Fibroblast of skin of left biceps (primary cell): ENCODE data around the gene SLC24A1.

Experiments
- DNase-seq, 2 experiments: peaks; one replicate each; pipeline ENCODE4 v3.0.0-alpha.2; 2013; ENCODE audit warnings: low read depth in 2 of 2

Gene SLC24A1

DNA sequence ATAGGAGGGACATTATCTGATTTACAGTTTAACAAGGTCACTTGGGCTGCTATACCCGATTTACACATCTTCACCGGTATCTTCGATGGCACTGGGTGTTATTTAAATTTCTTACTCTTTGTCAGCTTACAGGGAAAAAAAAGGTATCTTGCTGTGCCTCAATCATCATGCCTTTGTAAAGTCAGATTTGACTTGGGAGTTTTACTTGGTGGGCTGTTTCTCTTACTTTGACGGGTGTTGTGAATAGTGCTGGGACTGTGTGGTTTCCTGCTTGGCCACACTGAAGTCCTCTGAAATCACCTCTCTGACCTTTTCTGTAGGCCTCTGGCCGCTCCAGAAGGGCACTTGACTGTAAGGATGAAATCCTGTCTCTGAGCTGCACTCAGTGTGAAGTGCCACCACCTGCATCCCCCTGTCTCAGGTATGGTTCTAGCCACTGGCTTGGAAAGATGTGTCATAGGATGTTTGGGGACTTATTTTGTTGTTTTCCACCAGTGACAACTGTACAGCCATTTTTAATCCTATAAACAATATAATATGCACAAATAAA, 3.1 kb upstream of the SLC24A1 start:
- DNase-seq = no peak

DNA sequence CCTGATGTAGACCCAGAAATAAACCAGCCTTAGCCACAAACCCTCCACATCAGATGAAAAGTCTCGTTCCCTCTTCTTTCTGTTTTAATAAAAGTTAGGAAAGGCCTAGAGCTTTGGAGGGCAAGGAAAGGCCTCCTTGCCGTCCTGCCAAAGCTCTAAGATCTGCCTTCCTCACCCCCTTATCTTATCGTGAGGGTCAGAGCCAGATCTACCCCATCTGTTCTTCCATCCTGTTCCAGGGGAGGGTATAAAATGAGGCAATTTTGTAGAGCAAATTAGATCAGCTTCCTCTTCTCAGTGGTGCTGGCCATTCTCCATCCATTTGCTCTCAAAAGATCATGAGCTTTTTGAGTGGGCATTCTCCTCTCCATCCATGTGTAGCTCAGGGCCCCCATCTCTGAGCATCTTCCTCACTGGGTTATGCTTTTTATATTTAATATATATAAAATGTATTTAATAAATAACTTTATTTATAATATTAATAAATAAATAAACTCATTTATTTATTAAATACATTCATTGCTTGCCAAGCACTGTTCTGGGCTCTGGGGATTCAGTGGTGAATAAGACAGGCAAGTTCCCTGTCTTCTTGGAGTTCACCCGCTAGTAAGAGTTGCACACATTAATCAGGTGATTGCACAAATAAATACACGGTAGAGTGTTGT, 2.0 kb upstream of the SLC24A1 start:
- DNase-seq = no peak

DNA sequence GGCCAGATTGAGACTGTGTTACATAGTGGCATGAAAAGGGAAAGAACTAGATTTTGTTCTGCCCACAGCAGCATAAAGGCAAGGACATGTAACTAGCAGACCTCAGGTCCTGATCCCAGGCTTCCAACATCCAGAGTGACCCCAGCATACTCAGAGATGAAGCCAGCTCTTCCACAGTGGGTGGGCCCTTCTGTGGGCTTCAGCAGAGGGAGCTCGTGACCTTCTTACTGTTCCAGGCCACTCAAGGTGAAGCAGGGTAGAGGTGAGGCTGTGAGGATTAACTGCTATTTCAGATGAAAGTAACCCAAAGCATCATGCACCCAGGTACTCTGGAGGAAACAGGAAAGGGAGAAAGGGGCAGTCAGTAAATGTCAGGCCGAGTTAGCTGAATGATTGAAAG, 905 bp upstream of the SLC24A1 start:
- no peak for DNase-seq

DNA sequence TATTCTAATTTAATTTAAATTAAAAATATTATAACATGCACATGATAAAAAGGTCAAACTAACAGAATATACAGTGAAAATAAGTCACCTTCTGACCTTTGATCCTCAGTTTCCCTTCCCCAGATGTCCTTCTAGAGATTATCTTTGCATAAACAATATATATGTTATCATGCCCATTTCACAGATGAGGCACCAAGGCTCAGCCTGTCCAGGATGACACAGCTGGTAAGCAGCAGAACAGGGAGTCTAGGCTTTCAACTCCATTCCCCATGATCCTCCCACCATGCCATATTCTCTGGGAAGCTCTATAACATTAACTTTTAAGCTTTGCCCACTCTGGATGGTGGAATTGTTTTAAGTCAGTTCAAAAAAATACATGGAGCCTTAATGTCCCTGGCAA, 1.4 kb downstream of the SLC24A1 start:
- no peak for DNase-seq

DNA sequence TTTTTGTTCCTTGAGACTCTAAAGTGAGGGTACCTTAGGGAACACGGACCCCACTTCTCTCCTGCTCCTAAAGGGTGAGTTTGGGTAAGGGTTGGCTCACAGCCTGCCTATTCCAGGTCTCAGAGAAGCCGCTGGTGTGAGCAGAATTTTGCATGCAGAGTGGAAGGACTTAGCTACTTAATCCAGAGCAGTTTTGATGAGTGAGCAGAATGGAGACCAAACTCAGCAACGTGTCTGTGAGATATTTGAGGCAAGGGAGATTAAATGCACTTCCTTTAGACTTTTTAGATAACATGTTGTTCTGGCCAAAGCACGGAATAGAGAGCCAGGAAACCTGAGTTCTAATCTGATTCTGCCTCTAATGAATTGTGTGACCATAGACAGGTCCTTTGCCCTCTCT, 5.1 kb downstream of the SLC24A1 start:
- DNase-seq = no peak

DNA sequence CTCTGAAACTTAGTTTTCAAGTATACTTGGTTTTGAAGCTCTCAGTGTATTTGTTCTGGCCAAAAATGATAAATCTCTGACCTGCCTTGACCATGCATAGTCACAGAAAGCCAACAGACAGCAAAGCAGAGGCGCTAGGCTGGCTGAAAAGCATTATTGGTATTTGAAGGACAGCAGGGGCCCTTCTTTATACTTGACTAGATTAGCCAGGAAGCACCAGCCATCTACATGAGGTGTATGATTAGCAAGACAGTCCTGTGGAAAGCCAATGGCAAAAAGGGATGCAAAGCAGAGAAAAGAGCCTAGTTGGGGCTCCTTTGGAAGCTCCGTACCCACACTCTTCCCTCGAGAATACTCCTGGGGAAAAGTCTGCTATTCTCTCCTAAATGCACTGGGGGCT, 7.8 kb downstream of the SLC24A1 start:
- no peak for DNase-seq

DNA sequence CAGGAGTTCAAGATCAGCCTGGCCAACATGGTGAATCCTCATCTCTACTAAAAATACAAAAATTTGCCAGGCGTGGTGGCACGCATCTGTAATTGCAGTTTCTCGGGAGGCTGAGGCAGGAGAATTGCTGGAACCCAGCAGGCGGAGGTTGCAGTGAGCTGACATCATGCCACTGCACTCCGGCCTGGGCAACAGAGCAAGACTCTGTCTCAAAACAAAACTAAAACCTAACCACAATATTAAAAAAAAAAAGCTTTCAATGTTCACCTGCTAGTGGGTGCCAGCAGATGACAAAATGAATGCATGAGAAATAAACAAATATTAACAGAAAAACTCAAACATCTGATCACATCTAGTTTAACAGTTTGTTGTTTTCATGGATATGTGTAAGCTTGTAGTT, 9.0 kb downstream of the SLC24A1 start:
- DNase-seq = no peak

DNA sequence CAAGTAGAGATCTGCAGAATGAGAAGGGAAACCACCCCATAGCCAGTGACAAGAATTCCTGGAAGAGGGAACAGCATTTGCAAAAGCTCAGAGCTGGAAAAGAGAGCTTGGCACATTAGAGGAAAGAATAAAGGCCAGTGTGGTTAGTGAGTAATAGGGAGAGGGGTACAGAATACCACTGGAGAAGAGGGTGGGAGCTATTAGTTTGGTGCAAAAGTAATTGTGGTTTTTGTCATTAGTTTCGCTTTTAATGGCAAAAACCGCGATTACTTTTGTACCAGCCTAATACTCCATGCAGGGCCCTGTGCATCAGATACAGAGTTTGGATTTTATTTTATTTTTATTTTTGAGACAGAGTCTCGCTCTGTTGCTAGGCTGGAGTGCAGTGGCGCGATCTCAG, 9.8 kb downstream of the SLC24A1 start:
- DNase-seq = no peak

DNA sequence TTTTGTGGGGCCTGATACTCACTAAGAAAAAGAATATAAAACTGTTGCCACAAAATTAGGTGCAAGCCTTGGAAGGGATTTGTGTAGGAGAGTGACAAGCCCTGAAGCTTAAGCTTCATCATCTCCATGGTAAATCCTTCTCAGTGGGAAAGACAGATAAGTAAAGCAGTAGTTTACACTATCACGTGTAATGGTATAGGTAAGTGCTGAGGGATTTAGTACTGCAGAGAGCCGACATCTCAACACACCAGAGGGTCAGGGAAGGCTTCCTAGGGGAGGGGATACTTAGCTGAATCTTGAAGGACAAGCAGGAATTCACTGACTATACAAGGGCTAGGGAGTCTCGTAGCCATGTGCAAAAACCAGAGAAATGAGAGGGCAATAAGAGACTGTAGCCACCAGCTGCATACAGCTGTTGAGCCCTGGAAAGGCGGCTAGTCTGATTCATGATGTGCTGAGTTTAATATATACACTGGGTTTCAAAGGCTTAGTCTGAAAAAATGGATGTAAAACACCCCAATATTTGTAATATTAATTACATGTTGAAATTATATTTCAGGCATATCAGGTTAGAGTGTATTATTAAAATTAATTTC, 11.1 kb downstream of the SLC24A1 start:
- no peak for DNase-seq

DNA sequence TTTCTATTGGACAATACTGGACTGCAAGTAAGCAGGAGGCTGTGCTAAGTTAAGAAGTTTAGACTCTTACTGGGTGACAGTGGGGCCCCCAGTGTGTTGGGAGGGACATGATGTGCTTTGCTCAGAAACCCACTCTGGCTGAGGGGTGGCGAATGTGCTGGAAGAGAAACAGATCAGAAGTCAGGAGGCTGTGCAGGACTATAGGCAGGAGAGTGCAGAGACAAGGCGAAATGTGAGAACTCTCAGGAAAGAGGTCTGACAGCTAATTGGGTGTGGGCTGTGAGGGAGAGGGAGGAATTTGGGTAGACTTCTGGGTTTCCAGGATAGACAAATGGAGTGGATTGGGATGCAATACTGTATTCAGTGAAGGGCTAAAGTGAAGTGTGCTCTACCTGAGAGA, 12.0 kb downstream of the SLC24A1 start:
- DNase-seq = no peak

DNA sequence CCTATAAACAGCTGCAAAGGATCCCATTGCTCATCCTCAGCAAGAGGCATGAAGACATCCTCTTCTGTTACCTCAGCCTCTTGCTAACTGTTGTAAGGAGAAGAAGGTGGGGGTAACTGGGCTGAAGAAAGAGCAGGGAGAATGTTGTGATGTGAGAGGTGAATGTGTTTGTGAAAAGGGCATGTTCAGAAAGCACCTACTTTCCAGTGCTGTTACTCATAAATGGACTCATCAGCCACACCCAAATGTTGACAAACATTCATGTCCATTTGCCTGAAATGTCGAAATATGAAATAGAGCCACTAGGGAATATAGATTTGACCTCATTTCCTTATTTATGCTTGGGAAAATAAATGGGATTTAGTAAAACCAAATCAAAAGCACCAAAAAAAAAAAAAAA, 12.6 kb downstream of the SLC24A1 start:
- DNase-seq = no peak

DNA sequence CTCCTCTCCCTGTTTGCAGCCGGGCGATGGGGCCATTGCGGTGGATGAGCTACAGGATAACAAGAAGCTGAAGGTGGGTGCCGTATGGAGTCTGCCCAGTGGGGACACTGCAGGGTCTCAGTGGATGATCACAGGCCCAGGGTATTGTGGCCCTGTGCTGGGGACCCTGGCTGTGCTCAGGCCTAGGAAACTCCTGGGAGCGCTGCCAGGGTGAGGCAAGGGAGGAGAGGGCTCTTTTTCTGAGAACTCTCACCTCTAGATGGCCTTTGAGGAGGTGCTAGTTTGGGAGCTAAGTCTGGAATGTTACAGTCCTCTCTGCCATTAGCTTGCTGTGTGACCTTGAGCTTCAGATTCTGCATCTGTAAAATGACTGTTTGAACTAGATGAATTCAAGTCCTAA, 16.4 kb downstream of the SLC24A1 start:
- DNase-seq = no peak

DNA sequence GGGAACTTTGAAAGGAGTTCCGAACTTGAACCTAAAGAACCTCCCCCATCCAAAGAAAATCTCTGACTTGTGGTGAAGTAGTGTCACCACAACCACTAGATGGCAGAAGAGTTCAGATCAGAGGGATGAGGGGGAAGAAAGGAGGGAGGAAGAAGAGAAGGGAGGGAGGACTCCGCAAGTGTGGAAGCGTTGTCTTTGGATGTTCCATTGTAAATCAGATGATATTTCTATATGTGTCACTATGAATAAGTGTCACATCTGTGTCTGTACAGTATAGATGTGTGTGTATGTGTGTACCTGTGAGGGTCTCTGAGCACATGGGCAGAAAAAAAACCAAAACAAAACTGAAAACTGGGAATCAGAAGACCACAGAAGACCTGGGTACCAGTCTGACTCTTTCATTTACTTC, 16.9 kb downstream of the SLC24A1 start:
- DNase-seq = peak; percentile 61 to 62

DNA sequence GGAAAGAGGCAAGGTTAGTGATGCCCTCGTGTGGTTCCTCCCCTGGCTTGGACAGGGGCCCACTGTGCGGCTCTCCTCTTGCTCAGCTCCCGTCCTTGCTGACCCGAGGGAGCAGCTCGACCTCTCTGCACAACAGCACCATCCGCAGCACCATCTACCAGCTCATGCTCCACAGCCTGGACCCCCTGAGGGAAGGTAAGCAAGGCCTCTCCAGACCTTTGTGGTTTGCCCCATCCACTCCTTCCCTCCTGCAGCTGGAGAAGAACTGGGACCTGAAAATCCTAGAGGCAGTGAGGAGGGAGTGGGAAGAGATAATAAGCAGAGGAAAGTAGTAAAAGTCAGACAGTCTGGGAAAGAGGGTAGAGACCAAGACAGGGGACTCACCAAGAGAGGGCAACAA, 17.8 kb downstream of the SLC24A1 start:
- no peak for DNase-seq

DNA sequence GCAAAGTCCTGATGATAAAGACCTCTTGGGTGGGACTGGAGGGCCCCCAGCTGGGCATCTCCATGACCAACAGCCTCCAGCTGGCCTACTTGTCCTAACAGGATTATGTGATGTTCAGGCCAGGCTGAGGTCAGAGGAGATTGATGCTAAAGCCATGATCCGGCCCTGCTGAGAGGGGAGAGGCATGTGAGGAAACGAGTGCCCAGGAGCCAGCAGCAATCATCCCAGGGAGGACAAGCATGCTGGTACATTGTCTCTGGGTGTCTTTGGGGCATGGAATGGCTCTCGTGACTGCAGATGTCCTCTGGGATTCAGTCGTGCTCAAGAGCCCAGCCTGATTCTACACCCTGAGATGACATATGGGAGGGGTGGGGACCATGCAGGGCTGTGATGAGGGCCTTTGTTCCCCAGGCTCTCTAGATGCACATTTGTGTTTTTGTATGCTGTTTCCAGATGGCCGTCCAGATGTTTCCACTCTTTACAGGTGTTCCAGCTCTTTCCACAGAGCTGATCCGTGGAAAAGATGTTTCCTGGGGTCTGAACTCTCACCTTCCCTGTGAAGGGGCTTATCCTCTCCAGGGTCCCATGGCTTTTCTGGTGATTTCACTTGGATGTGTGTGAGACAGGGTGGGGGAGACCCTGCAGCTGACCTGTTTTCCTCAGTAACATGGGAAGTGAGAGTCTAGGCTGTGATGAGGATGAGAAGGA, 20.2 kb downstream of the SLC24A1 start:
- no peak for DNase-seq

DNA sequence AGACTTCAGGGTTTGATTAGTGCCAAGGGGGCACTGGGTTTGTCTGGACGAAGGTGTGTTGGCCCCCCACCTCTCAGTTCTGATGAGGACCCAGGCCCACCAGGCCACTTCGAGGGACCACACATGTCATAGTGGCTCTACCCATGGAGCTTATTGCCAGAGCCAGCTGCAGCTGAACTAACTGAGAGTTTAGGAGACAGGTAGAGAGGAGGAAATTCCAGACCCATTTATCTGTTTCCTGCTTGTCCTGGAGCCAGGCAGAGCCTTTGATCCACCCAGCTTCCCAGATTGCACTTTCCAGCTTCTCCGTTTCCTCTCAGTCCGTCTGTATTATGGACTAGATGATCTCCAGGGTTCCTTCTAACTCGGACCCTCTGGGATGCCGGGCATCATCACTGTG, 20.9 kb downstream of the SLC24A1 start:
- DNase-seq = no peak

DNA sequence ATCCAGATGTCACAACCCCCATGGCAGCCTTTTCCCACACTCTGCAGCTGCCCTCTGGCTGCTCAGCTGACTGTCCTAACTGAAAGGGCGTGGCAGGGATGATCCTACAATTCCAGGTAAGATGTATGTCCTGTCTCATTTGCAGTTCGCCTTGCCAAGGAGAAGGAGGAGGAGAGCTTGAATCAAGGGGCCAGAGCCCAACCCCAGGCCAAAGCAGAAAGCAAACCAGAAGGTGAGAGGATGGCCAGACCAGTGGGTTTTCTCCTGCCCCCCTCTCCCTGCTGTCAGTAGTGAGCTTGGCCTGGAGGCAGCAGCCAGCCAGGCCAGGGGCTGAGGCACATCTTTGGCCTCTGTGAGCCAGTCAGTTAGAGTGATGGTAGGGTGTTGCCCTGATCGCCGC, 22.5 kb downstream of the SLC24A1 start:
- DNase-seq = no peak

DNA sequence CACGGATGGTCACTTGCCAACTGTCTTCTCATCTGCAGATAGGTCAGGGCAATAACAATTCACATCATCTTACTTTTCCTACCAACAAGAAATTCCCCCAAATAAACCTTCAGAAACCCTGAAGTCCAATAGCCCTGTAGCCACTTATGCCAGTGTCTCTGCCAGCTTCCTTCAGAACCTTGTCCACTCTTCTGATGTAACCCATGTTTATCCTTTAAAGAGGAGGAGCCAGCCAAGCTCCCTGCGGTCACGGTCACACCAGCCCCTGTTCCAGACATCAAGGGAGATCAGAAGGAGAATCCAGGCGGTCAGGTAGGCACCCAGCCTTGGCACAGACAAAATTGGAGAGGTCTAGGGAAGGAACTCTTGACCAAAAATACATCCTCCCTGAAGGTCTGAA, 23.7 kb downstream of the SLC24A1 start:
- DNase-seq = no peak

DNA sequence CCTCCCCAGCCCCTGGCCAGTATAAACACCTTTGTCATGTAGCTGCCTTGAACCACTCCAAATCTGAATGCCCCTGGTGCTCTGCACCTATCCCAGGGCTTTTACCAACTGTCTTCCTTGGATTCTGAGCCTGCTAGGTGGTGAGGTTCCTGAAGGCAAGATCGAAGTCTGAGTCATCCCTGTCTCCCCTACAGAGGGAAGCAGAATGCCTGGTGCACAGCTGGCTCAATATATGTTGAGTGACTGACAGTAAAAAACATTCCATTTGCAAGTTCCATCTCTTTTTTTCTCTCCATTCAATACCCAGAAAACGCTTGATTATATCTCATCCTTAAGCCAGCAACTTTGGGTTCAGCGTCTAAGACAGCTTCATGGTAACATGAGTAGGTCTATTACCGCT, 24.7 kb downstream of the SLC24A1 start:
- no peak for DNase-seq

DNA sequence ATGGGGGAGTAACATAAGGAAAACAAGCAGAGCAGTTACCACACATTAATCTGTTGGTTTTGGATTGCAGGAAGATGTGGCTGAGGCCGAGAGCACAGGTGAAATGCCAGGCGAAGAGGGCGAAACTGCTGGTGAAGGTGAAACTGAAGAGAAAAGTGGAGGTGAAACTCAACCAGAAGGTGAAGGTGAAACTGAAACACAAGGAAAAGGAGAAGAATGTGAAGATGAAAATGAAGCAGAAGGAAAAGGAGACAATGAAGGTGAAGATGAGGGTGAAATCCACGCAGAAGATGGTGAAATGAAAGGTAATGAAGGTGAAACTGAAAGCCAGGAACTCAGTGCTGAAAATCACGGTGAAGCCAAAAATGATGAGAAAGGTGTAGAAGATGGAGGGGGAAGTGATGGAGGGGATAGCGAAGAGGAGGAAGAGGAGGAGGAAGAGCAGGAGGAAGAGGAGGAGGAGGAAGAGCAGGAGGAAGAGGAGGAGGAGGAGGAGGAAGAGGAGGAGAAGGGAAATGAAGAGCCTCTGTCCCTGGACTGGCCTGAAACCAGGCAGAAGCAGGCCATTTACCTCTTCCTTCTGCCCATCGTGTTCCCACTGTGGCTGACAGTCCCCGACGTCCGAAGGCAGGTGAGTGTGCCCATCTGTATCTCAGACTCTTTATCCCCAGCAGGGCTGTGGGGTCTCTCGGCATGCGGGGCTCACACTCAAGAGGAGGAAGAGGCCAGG, 28.7 kb downstream of the SLC24A1 start:
- DNase-seq = no peak

DNA sequence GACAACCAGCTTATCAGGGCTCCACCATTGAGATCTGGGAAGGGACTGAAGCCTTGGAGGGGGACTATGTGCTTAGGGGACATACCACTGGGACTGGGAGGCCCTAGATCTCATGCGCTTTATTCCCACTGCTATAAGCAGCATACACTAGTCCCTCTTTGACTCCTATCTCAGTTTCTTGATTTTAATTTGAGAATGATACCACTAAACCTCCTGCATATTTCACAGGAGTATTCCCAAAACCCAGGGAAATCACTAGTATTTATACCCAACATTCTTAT, 29.2 kb downstream of the SLC24A1 start:
- no peak for DNase-seq

DNA sequence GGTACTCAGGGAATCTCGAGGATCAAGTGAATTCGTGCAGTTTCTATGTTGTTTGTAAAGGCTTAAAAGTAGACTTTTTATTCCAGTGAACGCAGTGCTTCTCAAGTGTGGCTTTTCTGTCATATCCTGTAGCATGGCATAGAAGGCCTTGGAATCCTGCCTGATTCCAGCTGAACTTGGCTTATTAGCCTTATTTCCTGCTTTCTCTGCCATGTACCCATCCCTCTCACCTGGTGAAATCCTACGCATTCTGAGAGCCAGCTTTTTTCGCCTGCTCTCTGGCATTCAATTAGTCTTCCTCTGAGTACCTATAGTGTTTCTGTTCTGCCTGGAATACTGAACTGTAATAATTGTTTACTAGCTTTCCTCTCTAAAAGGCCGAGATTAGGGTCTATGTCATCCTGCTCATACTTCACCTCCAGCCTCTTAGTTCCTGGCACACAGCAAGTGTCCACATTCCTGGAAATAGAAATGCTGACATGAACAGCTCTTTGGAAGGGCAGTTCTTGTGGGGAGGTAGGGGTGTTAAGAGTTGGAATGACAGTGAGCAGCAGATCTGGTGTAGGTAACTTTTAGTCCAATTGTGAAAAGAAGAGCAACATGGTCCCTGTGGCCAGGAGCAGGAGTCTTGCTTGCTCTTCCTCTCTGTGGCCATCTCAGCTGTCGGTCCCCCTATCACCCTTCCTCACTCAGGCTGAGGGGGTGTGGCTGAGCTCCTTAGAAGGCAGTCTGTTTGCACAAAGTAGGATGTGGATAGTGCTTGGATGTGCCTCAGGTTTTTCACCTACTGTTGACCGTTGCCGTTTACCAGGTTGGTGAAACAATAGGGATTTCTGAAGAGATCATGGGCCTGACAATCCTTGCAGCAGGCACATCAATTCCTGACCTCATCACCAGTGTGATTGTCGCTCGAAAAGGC, 30.4 kb downstream of the SLC24A1 start:
- DNase-seq = no peak
